Adrenal gland (tissue), 12 donors: ENCODE results near the gene ATF7. TPM values are rescaled to one million over a fixed set of nuclear protein-coding genes. Genes with fewer than 3 reads are reported as not detected.
A peak's percentile ranks its signal among the peaks of the same experiment; 100 is the strongest.

ENCODE experiments used
- DNase-seq, 7 donors: peaks; one replicate each; pipeline ENCODE4 v3.0.0-alpha.2; 2019 to 2020
- H3K27ac ChIP-seq, 5 donors: fragments of 200-600 bp; sonication (generic) in 4 of 5; 1 replicate in 3 of 5; 2 replicates in 2 of 5; pipeline versions ENCODE4 v1.5.1 to v1.8.0; 2016 to 2020; ENCODE audit warnings: mild to moderate bottlenecking in 1 of 5
- H3K27me3 ChIP-seq: fragments of 200-600 bp; 2 replicates; pipeline ENCODE4 v1.8.0; 2021
- H3K36me3 ChIP-seq, 2 donors: fragments of 200-600 bp; replicated peaks in 1 of 2; 1 replicate in 1 of 2; 2 replicates in 1 of 2; pipeline versions ENCODE4 v1.5.1 to v1.8.0; 2018 to 2022
- H3K4me1 ChIP-seq, 2 donors: fragments of 200-600 bp; replicated peaks in 1 of 2; 1 replicate in 1 of 2; 2 replicates in 1 of 2; pipeline versions ENCODE4 v1.5.1 to v1.8.0; 2018 to 2021
- H3K4me3 ChIP-seq, 4 donors: fragments of 200-600 bp; sonication (generic) in 3 of 4; one replicate each; pipeline ENCODE4 v1.5.1; 2016 to 2018
- H3K9me3 ChIP-seq, 3 donors: fragments of 200-600 bp; sonication (generic) in 1 of 3; replicated peaks in 1 of 3; 1 replicate in 2 of 3; 2 replicates in 1 of 3; pipeline versions ENCODE4 v1.5.1 to v1.8.0; 2016 to 2021
- CTCF ChIP-seq, 6 experiments: fragments of 450-650 bp in 4 of 6; fragments of 200-600 bp in 2 of 6; sonication (generic) in 1 of 6; IDR thresholded peaks; 1 replicate in 5 of 6; 2 replicates in 1 of 6; pipeline versions ENCODE4 v1.5.1 to v1.8.0; 2016 to 2021; ENCODE audit warnings: antibody characterized with exemption in 6 of 6, mild to moderate bottlenecking in 2 of 6, moderate library complexity in 1 of 6
- POLR2A ChIP-seq, 2 donors: fragments of 450-650 bp; IDR thresholded peaks; one replicate each; pipeline ENCODE4 v1.6.1; 2017; ENCODE audit warnings: antibody characterized with exemption in 2 of 2, mild to moderate bottlenecking in 2 of 2, moderate library complexity in 1 of 2
- WGBS, 4 donors: extraction: QIAGEN DNeasy Blood & Tissue Kit in 2 of 4; methylation state at CpG; one replicate each; pipeline versions ENCODE4 v1.1.5 to v1.1.7; 2013 to 2017; 5-methylcytosine and 5-hydroxymethylcytosine counted together
- intact Hi-C, 2 donors: fragments of 100-400 bp; cut with DNase I; formaldehyde crosslinking; loops; one replicate each; pipeline versions ENCODE4 v1.14.1 to v1.15.0; 2022 to 2023
- polyA plus RNA-seq, 3 donors: library from polyadenylated mRNA; stranded (reverse); fragments of 200-250 nt in 2 of 3; fragments of 350-450 nt in 1 of 3; fragmentation: Illumina TruSeq in 1 of 3; extraction: RNeasy Lipid Tissue Mini Kit (QIAGEN cat#74804) in 1 of 3; gene quantifications; one replicate each; pipeline ENCODE4 v1.2.3, GENCODE V29; 2013 to 2014
- total RNA-seq, 9 donors: library from RNA; depleted of rRNA in 4 of 9; stranded (reverse); fragments of >200 nt in 4 of 9; fragments of 120-200 nt in 1 of 9; fragmentation: NEBNext Ultra II Directional in 1 of 9; extraction: Animal tissue kit (Norgen Biotek cat#: 25700) in 1 of 9; gene quantifications; one replicate each; pipeline versions ENCODE4 v1.1.0 to v1.2.4, GENCODE V29; 2013 to 2023
- donor health status: healthy with polysubstance abuse.
- donor health status: Bipolar disorder and iron deficiency.
- donor health status: DM: yes; HTN: yes; CAD: no.
- donor health status: DM: no; HTN: no; CAD: no.
- donor health status: DM: no; HTN: no; CAD: no.
- donor health status: DM: yes; HTN: yes; CAD: no.

Gene ATF7
- total and polyA plus RNA-seq, 12 donors: 12.1 to 41.7 (median 27.5) TPM

- Histone ChIP-seq H3K4me3 (no peak overlapping the region), H3K27ac (peak overlapping the region in 2 of 5 donors; percentile 31 to 49), H3K4me1 (peaks cover 14 to 67% of the 10 kb centered on the region in 2 donors), H3K9me3 (no peaks in the 10 kb centered on the region), H3K27me3 (no peaks in the 10 kb centered on the region), H3K36me3 (peaks cover 0 to 100% of the 10 kb centered on the region in 2 donors)
- intact Hi-C loops: no loop called here
- TF ChIP-seq POLR2A (IDR thresholded peaks at IDR 0.05) (no peak), CTCF (IDR thresholded peaks at IDR 0.05) (no peak)
- 61 to 66% (median 65%) methylated on average over 13 of the region's 13 CpGs for WGBS, 4 donors
- peak in 1 of 7 donors; percentile 21 for DNase-seq
These were observed 151.4 kb downstream of the ATF7 start for GRCh38 chr12:53474819-53475218.

- intact Hi-C loops: no loop called here
- TF ChIP-seq CTCF (IDR thresholded peaks at IDR 0.05): no peak
- TF ChIP-seq POLR2A (IDR thresholded peaks at IDR 0.05): no peak
- H3K36me3 ChIP-seq: peaks cover 0 to 100% of the 10 kb centered on the region in 2 donors
- 46 to 55% (median 50%) methylated on average over 2 of the region's 2 CpGs for WGBS, 4 donors
- no peak overlapping the region for H3K4me3 ChIP-seq
- H3K27ac ChIP-seq: peak overlapping the region in 3 of 5 donors; percentile 28 to 49 (median 31)
- peaks cover 14 to 66% of the 10 kb centered on the region in 2 donors for H3K4me1 ChIP-seq
- H3K9me3 ChIP-seq: no peaks in the 10 kb centered on the region
- DNase-seq: no peak
- no peaks in the 10 kb centered on the region for H3K27me3 ChIP-seq
These were observed 152.1 kb downstream of the ATF7 start for GRCh38 chr12:53474077-53474476.

GRCh38 chr12:53472056-53472582, 154.1 kb downstream of the ATF7 start:
- H3K4me1 ChIP-seq: peaks cover 14 to 51% of the 10 kb centered on the region in 2 donors
- intact Hi-C loops: no loop called here

DNA sequence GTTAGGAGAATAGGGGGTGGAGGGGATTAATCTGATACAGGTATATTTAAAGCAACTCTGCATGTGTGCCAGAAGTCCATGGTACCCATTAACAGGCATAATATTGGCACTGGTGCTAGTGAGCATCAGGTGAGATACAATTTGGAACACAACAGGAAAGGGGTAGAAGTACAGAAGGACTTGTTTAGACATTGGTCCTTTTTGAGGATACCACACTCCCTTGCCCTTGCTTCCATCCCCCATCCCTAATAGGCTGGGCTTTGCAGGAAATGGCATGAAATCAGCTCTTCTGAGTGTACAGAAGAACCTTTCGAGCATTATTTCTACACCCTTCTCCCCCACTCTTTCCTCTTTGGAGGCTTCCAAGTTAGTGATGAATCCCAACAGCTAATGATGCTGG, 157.9 kb downstream of the ATF7 start:
- 47 to 69% (median 64%) methylated on average over 1 of the region's 1 CpG for WGBS, 4 donors
- no peak overlapping the region for H3K4me3 ChIP-seq
- no peak for TF ChIP-seq CTCF (IDR thresholded peaks at IDR 0.05)
- TF ChIP-seq POLR2A (IDR thresholded peaks at IDR 0.05): no peak
- H3K4me1 ChIP-seq: peaks cover 13 to 33% of the 10 kb centered on the region in 2 donors
- no peak for DNase-seq
- intact Hi-C loops: no loop called here
- H3K27me3 ChIP-seq: no peaks in the 10 kb centered on the region
- H3K36me3 ChIP-seq: peaks cover 0 to 100% of the 10 kb centered on the region in 2 donors
- H3K9me3 ChIP-seq: no peaks in the 10 kb centered on the region
- H3K27ac ChIP-seq: peak overlapping the region in 1 of 5 donors; percentile 35

More at GRCh38 chr12:53472056-53472582, 154.1 kb downstream of the ATF7 start:
- no peak for DNase-seq
- TF ChIP-seq CTCF (IDR thresholded peaks at IDR 0.05) (no peak), POLR2A (IDR thresholded peaks at IDR 0.05) (no peak)
- 78 to 100% (median 83%) methylated on average over 1 of the region's 1 CpG for WGBS, 4 donors
- no peak overlapping the region for H3K4me3 ChIP-seq
- peaks cover 0 to 100% of the 10 kb centered on the region in 2 donors for H3K36me3 ChIP-seq
- peak overlapping the region in 1 of 5 donors; percentile 1 for H3K27ac ChIP-seq
- H3K9me3 ChIP-seq: no peaks in the 10 kb centered on the region
- no peaks in the 10 kb centered on the region for H3K27me3 ChIP-seq
